HG03135 (cell line): ENCODE data around the gene HOXB6.

Source experiments
- ATAC-seq: cut with Tn5 transposase; IDR thresholded peaks from one replicate; pipeline ENCODE4 v1.9.1; 2021; ENCODE audit warnings: mild to moderate bottlenecking, moderate library complexity; ENCODE audit not compliant: unreplicated experiment

Gene HOXB6

GRCh38 chr17:48636177-48637018 is 31.6 kb upstream of the HOXB6 start:
- ATAC-seq = no peak

GRCh38 chr17:48634493-48635208 is 29.9 kb upstream of the HOXB6 start:
- ATAC-seq = no peak

GRCh38 chr17:48633266-48633677 is 28.5 kb upstream of the HOXB6 start:
- no peak for ATAC-seq

GRCh38 chr17:48632579-48633265 is 27.9 kb upstream of the HOXB6 start:
- ATAC-seq = no peak

- no peak for ATAC-seq
Observed at GRCh38 chr17:48631693-48632578, 27.1 kb upstream of the HOXB6 start.

- ATAC-seq = no peak
Observed at GRCh38 chr17:48630925-48631692, 26.3 kb upstream of the HOXB6 start.

GRCh38 chr17:48630009-48630924 is 25.5 kb upstream of the HOXB6 start:
- no peak for ATAC-seq

GRCh38 chr17:48629411-48629759 is 24.6 kb upstream of the HOXB6 start:
- ATAC-seq = no peak

- no peak for ATAC-seq
Observed at GRCh38 chr17:48628649-48629410, 24.0 kb upstream of the HOXB6 start.

- no peak for ATAC-seq
Observed at GRCh38 chr17:48627623-48628521, 23.1 kb upstream of the HOXB6 start.

- ATAC-seq = no peak
Observed at GRCh38 chr17:48627118-48627597, 22.4 kb upstream of the HOXB6 start.

- ATAC-seq = no peak
Observed at GRCh38 chr17:48626245-48627117, 21.7 kb upstream of the HOXB6 start, which contains the start of gene HOXB9. Gene HOXB9 (minus strand): TSS chr17:48626358. CDS start chr17:48626269, 89 bp downstream.

GRCh38 chr17:48625495-48626244 is 20.9 kb upstream of the HOXB6 start:
- ATAC-seq = no peak

- ATAC-seq = no peak
Observed at GRCh38 chr17:48624544-48625494, 20.0 kb upstream of the HOXB6 start.
